VCaP (cell line): ENCODE data around the gene SBK3.

Experiments
- H3K27ac ChIP-seq: fragments of 450-650 bp; 2 replicates; pipeline ENCODE4 v1.5.1; 2017
- TF ChIP-seq, protein P1 (sequence below): fragments of 450-650 bp; conservative IDR thresholded peaks from 2 replicates; pipeline ENCODE4 v1.5.1; 2017; ENCODE audit warnings: mild to moderate bottlenecking, moderate library complexity

The SBK3 gene

GRCh38 chr19:55519451-55520311 is 25.7 kb downstream of the SBK3 start:
- no peak overlapping the region for H3K27ac ChIP-seq
- TF ChIP-seq, protein P1, sequence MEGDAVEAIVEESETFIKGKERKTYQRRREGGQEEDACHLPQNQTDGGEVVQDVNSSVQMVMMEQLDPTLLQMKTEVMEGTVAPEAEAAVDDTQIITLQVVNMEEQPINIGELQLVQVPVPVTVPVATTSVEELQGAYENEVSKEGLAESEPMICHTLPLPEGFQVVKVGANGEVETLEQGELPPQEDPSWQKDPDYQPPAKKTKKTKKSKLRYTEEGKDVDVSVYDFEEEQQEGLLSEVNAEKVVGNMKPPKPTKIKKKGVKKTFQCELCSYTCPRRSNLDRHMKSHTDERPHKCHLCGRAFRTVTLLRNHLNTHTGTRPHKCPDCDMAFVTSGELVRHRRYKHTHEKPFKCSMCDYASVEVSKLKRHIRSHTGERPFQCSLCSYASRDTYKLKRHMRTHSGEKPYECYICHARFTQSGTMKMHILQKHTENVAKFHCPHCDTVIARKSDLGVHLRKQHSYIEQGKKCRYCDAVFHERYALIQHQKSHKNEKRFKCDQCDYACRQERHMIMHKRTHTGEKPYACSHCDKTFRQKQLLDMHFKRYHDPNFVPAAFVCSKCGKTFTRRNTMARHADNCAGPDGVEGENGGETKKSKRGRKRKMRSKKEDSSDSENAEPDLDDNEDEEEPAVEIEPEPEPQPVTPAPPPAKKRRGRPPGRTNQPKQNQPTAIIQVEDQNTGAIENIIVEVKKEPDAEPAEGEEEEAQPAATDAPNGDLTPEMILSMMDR: no peak

- peak overlapping the region; percentile 53; the same call in 1 of the 2 replicates for H3K27ac ChIP-seq
- TF ChIP-seq, protein P1: peak; percentile 95
Measured at GRCh38 chr19:55516878-55517620, 28.3 kb downstream of the SBK3 start.

DNA sequence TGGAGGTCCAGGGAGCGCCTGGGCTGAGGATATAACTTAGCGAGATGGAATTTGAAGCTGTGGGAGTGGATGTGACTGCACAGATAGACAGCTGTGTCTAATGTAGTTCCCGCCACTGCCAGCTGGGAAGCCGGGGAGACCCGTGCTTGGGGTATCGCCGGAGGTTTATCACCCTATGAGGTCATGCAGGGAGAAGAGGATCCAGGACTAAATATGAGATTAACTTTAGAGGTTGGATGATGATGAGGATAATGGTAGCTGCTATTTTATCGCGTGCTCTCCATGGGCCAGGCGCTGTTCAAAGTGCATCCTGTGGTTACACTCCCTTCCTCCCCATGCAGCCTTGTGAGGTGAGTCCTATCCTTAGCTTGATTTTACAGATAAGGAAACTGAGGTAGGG is 37.2 kb downstream of the SBK3 start:
- no peak overlapping the region for H3K27ac ChIP-seq
- TF ChIP-seq, protein P1: no peak

DNA sequence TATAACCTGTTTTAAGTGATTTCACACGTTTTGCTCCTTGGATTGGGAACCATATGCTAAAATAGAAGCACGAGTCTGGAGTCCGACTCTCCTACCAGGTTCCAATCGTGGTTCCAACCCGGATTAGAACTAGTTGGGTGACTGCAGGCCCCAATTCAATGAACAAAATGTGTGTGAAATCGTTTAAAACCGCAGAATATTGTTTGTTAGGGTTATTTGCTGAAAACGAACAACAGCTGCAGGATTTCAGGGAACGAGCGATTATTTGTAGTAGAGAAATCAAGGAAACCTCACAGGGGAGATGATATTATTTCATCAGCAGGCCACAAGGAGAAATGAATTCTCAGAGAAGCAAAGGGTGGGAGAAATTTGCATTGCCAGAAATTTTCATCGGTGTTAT is 40.4 kb downstream of the SBK3 start:
- TF ChIP-seq, protein P1: no peak
- H3K27ac ChIP-seq: no peak overlapping the region

DNA sequence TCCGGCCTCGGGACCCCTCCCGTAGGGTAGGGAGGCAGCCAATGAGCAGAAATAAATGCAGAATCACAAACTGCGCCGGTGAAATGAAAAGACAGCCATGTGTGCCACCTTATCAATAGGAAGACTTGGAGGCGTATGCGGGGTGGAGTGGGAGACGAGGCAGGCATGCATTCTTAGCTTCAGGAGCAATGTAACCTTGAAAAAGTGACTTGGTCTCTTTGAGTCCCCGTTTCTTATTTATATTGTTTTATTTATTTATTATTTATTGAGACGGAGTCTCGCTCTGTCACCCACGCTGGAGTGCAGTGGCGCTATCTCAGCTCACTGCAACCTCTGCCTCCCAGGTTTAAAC is 41.1 kb downstream of the SBK3 start:
- TF ChIP-seq, protein P1: peak; percentile 28
- no peak overlapping the region for H3K27ac ChIP-seq

DNA sequence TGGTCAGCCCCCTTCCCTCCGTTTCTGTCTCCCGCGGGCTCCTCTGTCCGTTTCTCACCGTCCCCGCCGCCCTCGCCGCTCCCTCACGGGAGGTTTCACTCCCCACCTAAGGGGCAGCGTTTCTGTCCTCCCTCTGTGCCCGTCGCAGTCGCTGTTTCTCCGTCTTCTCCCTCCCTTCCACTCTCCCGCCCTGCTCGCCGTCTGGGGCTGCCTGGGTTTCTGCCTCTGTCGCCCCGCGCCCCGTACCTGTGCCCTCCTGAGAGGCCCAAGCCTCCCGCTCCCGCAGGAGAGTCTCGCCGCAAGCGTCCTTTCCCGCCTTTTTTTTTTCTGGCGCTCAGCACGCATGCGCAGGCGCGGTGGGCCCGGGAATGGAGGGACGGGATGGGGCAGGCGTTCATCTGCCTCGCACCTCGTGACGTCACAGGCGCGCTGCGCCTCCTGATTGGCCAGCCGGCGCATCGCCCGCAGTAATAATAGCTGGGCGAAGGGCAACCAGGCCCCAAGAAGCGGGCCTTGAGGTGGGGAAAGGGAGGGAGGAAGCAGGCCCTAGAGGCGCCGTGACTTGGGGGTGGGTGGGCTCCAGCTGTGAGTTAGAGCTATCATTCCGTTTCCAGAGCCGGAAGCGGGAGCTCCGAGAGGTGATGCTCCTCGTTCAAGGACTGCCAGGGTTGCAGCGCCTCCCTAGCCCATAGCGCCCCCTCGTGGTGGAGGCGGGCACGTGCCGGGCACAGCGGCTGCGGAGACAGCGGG is 41.7 kb downstream of the SBK3 start:
- no peak overlapping the region for H3K27ac ChIP-seq
- TF ChIP-seq, protein P1: peak; percentile 91

DNA sequence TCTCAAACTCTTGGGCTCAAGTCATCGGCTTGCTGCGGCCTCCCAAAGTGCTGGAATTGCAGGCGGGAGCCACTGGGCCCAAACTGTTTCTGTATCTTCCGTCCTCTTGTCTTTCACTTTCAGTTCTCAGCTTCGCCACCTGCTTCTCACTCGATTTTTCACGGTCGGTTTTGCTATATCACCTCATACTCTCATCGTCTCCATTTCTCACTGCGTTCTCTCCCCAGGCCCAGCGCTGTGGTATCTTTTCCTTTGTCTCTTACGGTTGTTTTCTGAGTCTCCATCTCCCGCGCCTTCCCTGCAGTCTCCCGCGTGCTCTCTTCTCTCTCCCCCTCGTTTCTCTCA is 42.2 kb downstream of the SBK3 start:
- H3K27ac ChIP-seq: no peak overlapping the region
- TF ChIP-seq, protein P1: no peak
